ENCODE measurements around the gene CACNA2D3. TPM values are rescaled to one million over a fixed set of nuclear protein-coding genes. Genes with fewer than 3 reads are reported as not detected.

The CACNA2D3 gene
- polyA plus RNA-seq, 2 of the 4 experiments (the other 2 are of a cell fraction) = 0.04 to 0.05 TPM

DNA sequence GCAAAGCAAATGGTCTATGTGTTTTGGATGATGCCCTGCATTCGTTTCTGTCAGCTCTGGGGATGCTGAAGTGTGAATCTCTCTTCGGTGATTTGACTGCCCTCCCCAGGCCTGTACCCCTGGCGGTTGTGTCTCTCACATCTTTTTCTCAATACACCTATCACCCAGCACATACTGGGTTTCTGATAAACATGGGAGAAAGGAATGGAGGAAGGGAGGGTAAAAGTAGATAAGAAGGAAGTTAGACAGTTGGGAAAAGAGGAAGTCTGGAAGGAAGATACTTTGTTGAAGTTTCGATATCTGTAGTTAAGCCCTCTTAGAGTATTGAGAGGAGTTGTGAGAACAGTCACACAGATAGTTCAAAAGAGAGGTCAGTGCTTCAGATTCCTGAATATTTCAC lies 841.3 kb downstream of the CACNA2D3 start:
- FAIRE-seq (no peak), ATAC-seq (no peak), DNase-seq (ENCODE audit: low read depth in 1 of 2, low spot score in 1 of 2) (no peak)
- Histone ChIP-seq H3K4me1 (no peaks in the 10 kb centered on the region), H3K9me3 (no peaks in the 10 kb centered on the region), H3K4me2 (no peak overlapping the region), H3K4me3 (no peak overlapping the region), H3K27ac (no peak overlapping the region)
- TF ChIP-seq, protein P1, sequence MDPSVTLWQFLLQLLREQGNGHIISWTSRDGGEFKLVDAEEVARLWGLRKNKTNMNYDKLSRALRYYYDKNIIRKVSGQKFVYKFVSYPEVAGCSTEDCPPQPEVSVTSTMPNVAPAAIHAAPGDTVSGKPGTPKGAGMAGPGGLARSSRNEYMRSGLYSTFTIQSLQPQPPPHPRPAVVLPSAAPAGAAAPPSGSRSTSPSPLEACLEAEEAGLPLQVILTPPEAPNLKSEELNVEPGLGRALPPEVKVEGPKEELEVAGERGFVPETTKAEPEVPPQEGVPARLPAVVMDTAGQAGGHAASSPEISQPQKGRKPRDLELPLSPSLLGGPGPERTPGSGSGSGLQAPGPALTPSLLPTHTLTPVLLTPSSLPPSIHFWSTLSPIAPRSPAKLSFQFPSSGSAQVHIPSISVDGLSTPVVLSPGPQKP (IDR thresholded peaks at IDR 0.05; ENCODE audit: low read depth, low read length) = no peak
- TF ChIP-seq EHF (CRISPR knock-in tag; IDR thresholded peaks at IDR 0.05) (no peak), MAFK (IDR thresholded peaks at IDR 0.05; ENCODE audit: partially characterized antibody) (no peak), GATA3 (IDR thresholded peaks at IDR 0.05; ENCODE audit: borderline replicate concordance) (no peak), CBX8 (IDR thresholded peaks at IDR 0.05) (no peak), ZNF302 (CRISPR knock-in tag; IDR thresholded peaks at IDR 0.05) (no peak), NPAS2 (CRISPR knock-in tag; IDR thresholded peaks at IDR 0.05; ENCODE audit: borderline replicate concordance) (no peak), HOXA7 (CRISPR knock-in tag; IDR thresholded peaks at IDR 0.05) (no peak), CEBPB (IDR thresholded peaks at IDR 0.05) (no peak)
- TF ChIP-seq, protein P2, sequence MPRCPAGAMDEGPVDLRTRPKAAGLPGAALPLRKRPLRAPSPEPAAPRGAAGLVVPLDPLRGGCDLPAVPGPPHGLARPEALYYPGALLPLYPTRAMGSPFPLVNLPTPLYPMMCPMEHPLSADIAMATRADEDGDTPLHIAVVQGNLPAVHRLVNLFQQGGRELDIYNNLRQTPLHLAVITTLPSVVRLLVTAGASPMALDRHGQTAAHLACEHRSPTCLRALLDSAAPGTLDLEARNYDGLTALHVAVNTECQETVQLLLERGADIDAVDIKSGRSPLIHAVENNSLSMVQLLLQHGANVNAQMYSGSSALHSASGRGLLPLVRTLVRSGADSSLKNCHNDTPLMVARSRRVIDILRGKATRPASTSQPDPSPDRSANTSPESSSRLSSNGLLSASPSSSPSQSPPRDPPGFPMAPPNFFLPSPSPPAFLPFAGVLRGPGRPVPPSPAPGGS (IDR thresholded peaks at IDR 0.05) = no peak
- TF ChIP-seq, protein P3, sequence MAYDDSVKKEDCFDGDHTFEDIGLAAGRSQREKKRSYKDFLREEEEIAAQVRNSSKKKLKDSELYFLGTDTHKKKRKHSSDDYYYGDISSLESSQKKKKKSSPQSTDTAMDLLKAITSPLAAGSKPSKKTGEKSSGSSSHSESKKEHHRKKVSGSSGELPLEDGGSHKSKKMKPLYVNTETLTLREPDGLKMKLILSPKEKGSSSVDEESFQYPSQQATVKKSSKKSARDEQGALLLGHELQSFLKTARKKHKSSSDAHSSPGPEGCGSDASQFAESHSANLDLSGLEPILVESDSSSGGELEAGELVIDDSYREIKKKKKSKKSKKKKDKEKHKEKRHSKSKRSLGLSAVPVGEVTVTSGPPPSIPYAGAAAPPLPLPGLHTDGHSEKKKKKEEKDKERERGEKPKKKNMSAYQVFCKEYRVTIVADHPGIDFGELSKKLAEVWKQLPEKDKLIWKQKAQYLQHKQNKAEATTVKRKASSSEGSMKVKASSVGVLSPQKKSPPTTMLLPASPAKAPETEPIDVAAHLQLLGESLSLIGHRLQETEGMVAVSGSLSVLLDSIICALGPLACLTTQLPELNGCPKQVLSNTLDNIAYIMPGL (CRISPR knock-in tag; IDR thresholded peaks at IDR 0.05; ENCODE audit: borderline replicate concordance) = no peak
- 13% methylated on average over 4 of the region's 4 CpGs for WGBS (ENCODE audit: missing lambda C conversion rate)
- CTCF ChIA-PET = no interaction called here
- POLR2A ChIA-PET = no interaction called here

DNA sequence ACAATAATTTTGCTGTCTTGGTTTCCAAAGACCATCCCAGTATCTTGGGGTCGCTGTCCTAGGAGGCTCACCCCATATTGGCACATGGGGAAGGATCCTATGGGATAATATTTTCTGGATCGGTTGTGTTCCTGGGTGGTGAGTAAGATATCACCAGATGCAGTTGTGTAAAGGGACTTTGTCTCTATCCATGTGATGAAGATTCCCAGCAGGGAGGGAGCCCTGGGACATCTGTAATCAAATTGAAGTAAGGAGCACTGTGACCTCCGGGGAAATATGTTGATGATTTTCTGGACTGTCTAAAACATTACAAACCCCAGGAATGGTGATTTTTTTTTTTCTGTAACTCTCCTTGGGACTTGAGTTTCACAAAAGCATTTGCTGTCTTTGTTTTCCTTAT lies 841.7 kb downstream of the CACNA2D3 start:
- WGBS (ENCODE audit: missing lambda C conversion rate) = 11% methylated on average over 3 of the region's 3 CpGs
- TF ChIP-seq, protein P4, sequence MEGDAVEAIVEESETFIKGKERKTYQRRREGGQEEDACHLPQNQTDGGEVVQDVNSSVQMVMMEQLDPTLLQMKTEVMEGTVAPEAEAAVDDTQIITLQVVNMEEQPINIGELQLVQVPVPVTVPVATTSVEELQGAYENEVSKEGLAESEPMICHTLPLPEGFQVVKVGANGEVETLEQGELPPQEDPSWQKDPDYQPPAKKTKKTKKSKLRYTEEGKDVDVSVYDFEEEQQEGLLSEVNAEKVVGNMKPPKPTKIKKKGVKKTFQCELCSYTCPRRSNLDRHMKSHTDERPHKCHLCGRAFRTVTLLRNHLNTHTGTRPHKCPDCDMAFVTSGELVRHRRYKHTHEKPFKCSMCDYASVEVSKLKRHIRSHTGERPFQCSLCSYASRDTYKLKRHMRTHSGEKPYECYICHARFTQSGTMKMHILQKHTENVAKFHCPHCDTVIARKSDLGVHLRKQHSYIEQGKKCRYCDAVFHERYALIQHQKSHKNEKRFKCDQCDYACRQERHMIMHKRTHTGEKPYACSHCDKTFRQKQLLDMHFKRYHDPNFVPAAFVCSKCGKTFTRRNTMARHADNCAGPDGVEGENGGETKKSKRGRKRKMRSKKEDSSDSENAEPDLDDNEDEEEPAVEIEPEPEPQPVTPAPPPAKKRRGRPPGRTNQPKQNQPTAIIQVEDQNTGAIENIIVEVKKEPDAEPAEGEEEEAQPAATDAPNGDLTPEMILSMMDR (IDR thresholded peaks at IDR 0.05) = no peak
- TF ChIP-seq, protein P3 (CRISPR knock-in tag; IDR thresholded peaks at IDR 0.05; ENCODE audit: borderline replicate concordance) = no peak
- TF ChIP-seq KDM1A (IDR thresholded peaks at IDR 0.05; ENCODE audit: low read depth) (no peak), CBX2 (IDR thresholded peaks at IDR 0.05; ENCODE audit: borderline replicate concordance, low read depth) (no peak), HOXA7 (CRISPR knock-in tag; IDR thresholded peaks at IDR 0.05) (no peak), FOXS1 (CRISPR knock-in tag; IDR thresholded peaks at IDR 0.05) (no peak), JUN (IDR thresholded peaks at IDR 0.05) (no peak), ZC3H11A (IDR thresholded peaks at IDR 0.05) (no peak), MAZ (IDR thresholded peaks at IDR 0.05; ENCODE audit: borderline replicate concordance, low read depth, low read length) (no peak), CEBPB (IDR thresholded peaks at IDR 0.05) (no peak), RFX5 (IDR thresholded peaks at IDR 0.05) (no peak), ESRRA (IDR thresholded peaks at IDR 0.05; ENCODE audit: borderline replicate concordance, low read length) (no peak), BHLHE40 (IDR thresholded peaks at IDR 0.05; ENCODE audit: low read depth, low read length) (no peak)
- TF ChIP-seq, protein P5, sequence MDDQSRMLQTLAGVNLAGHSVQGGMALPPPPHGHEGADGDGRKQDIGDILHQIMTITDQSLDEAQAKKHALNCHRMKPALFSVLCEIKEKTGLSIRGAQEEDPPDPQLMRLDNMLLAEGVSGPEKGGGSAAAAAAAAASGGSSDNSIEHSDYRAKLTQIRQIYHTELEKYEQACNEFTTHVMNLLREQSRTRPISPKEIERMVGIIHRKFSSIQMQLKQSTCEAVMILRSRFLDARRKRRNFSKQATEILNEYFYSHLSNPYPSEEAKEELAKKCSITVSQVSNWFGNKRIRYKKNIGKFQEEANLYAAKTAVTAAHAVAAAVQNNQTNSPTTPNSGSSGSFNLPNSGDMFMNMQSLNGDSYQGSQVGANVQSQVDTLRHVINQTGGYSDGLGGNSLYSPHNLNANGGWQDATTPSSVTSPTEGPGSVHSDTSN (IDR thresholded peaks at IDR 0.05) = no peak
- TF ChIP-seq, protein P6, sequence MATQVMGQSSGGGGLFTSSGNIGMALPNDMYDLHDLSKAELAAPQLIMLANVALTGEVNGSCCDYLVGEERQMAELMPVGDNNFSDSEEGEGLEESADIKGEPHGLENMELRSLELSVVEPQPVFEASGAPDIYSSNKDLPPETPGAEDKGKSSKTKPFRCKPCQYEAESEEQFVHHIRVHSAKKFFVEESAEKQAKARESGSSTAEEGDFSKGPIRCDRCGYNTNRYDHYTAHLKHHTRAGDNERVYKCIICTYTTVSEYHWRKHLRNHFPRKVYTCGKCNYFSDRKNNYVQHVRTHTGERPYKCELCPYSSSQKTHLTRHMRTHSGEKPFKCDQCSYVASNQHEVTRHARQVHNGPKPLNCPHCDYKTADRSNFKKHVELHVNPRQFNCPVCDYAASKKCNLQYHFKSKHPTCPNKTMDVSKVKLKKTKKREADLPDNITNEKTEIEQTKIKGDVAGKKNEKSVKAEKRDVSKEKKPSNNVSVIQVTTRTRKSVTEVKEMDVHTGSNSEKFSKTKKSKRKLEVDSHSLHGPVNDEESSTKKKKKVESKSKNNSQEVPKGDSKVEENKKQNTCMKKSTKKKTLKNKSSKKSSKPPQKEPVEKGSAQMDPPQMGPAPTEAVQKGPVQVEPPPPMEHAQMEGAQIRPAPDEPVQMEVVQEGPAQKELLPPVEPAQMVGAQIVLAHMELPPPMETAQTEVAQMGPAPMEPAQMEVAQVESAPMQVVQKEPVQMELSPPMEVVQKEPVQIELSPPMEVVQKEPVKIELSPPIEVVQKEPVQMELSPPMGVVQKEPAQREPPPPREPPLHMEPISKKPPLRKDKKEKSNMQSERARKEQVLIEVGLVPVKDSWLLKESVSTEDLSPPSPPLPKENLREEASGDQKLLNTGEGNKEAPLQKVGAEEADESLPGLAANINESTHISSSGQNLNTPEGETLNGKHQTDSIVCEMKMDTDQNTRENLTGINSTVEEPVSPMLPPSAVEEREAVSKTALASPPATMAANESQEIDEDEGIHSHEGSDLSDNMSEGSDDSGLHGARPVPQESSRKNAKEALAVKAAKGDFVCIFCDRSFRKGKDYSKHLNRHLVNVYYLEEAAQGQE (IDR thresholded peaks at IDR 0.05) = no peak
- TF ChIP-seq, protein P7, sequence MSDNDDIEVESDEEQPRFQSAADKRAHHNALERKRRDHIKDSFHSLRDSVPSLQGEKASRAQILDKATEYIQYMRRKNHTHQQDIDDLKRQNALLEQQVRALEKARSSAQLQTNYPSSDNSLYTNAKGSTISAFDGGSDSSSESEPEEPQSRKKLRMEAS (IDR thresholded peaks at IDR 0.05) = no peak
- Histone ChIP-seq H3K4me2 (no peak overlapping the region), H3K27ac (no peak overlapping the region), H3K9me3 (no peaks in the 10 kb centered on the region), H3K4me1 (no peaks in the 10 kb centered on the region), H3K4me3 (no peak overlapping the region)
- ChIA-PET POLR2A (no interaction called here), CTCF (no interaction called here)
- ATAC-seq (no peak), FAIRE-seq (no peak), DNase-seq (ENCODE audit: low read depth in 1 of 2, low spot score in 1 of 2) (no peak)

All from A549 (cell line).